HG03025 (cell line): Measurements from ENCODE around the gene MUTYH.
"Not testable (repeated sequence)": the region's sequence is repeated elsewhere in the genome, so short reads cannot be mapped to it uniquely, and the experiment has no call there.

ENCODE experiments used
- ATAC-seq: cut with Tn5 transposase; IDR thresholded peaks from one replicate; pipeline ENCODE4 v1.9.1; 2021; ENCODE audit warnings: mild to moderate bottlenecking, moderate library complexity; ENCODE audit not compliant: unreplicated experiment, low FRiP score

Gene MUTYH

DNA sequence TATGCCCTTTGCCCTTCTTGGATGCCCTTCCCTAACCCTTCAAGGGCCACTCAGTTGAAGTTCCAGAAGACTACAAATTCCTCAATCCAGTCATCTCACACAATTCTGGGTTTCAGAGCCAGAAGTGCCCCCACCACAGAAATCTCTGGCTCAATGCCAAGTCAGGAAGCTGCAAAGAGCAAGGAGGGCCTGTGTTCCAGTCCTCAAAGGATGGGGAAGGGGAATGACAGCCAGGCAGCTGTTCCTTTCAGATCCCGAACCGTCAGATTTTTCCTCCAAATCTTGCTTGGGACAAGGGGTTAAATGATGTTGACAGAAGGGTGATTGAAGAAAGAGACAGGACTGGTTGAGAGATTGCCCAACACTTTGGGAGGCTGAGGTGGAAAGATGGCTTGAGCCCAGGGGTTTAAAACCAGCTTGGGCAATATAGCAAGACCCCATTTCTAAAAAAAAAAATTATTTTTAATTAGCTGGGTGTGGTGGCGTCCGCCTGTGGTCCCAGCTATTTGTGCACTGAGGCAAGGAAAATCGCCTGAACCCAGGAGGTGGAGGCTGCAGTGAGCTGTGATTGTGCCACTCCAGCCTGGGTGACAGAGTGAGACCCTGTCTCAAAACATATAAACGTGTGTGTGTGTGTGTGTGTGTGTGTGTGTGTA lies 14.3 kb downstream of the MUTYH start:
- no peak for ATAC-seq

- ATAC-seq = no peak
These were observed 17.7 kb downstream of the MUTYH start for GRCh38 chr1:45322486-45323040.

- ATAC-seq = no peak
These were observed 18.8 kb downstream of the MUTYH start for GRCh38 chr1:45321444-45321843.

- no peak for ATAC-seq
These were observed 20.5 kb downstream of the MUTYH start for GRCh38 chr1:45319761-45320160.

- no peak for ATAC-seq
These were observed 23.1 kb downstream of the MUTYH start for GRCh38 chr1:45317166-45317565.

- ATAC-seq = no peak
These were observed 26.0 kb downstream of the MUTYH start for GRCh38 chr1:45314266-45314665.

GRCh38 chr1:45306905-45307304 lies 33.3 kb downstream of the MUTYH start:
- no peak for ATAC-seq

DNA sequence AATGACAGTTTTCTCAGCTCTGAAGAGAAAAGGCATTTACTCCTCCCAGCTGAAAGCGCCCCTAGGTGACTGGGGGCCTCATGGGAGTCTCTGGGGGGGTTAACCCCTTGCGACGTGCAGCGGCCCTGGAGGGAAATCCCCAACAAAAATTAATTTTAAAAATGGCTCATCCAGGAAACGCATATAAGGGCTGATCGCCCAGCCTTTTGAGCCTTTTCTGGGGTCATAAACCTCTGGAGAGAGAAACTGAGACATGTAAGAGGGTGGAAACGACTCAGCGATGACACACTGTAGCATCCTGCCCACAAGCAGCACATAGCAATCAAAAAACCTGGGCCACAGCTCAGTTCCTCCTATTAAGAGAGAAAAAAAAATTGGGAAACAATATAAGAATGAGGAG lies 33.9 kb downstream of the MUTYH start:
- no peak for ATAC-seq

DNA sequence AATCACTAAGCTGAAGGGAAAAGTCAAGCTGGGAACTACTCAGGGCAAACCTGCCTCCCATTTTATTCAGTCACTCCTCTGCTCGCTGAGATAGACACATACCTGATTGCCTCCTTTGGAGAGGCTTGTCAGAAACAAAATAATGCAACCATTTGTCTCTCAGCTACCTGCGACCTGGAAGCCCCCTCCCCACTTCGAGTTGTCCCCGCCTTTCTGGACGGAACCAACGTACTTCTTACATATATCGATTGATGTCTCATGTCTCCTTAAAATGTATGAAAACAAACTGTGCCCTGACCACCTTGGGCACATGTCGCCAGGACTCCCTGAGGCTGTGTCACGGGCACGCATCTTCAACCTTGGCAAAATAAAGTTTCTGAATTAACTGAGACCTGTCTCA lies 35.0 kb downstream of the MUTYH start:
- no peak for ATAC-seq

GRCh38 chr1:45304311-45305081 lies 35.7 kb downstream of the MUTYH start:
- ATAC-seq = no peak

DNA sequence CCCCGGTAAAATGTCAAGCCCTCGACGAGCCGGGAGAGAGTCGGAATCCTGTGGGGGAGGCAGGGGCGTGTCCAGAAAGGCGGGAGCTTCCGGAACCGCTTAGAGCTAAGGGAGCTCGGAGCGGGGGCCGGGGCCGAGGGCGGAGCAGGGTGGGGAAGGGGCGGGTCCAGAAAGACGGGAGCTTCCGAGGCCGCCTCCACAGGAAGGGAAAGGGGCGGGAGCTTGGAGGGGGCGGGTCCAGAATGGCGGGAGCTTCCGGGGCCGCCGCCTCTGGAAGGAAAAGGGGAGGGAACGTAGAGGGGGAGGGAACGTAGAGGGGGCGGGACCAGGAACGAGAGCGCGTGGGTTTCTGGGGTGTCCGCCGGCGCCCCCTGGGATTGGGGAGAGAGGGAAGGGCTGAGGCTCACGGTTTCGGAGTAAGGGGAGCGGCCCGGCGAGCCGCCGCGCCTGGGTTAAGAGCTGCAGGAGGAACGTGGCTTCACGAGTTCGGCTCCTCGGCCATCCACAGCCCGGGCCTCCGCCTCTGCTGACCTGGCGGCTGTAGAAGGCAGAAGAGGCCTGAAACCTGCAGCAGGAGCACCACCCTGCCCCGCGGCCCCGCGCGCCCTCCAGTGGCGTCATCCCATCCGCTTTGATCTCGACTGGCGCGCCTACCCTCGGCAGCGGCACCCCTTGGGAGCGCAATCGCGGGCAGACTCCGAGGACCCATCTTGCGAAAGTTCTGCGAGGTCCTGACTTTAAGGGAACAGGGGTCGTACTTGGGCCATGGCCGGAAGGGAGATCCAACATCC lies 36.5 kb downstream of the MUTYH start:
- peak; percentile 74 for ATAC-seq

DNA sequence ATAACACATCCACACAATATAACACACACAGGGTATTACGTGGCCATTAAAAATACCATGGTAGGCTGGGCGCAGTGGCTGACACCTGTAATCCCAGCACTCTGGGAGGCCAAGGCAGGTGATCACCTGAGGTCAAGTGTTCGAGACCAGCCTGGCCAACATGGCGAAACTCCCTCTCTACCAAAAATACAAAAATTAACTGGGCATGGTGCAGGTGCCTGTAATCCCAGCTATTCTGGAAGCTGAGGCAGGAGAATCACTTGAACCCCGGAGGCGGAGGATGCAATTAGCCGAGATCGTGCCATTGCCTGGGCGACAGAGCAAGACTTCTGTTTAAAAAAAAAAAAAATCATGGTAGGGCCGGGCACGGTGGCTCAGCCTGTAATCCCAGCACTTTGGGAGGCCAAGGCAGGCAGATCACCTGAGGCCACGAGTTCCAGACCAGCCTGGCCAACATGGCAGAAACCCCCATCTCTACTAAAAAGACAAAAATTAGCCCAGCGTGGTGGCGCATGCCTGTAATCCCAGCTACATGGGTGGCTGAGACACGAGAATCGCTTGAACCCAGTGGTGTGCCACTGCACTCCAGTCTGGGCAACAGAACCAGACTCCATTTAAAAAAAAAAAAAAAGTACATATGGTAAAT lies 37.6 kb downstream of the MUTYH start:
- no peak for ATAC-seq

GRCh38 chr1:45300669-45300997 lies 39.6 kb downstream of the MUTYH start:
- ATAC-seq = no peak

GRCh38 chr1:45299981-45300668 lies 40.1 kb downstream of the MUTYH start:
- ATAC-seq = no peak

GRCh38 chr1:45299296-45299695 lies 40.9 kb downstream of the MUTYH start:
- no peak for ATAC-seq

DNA sequence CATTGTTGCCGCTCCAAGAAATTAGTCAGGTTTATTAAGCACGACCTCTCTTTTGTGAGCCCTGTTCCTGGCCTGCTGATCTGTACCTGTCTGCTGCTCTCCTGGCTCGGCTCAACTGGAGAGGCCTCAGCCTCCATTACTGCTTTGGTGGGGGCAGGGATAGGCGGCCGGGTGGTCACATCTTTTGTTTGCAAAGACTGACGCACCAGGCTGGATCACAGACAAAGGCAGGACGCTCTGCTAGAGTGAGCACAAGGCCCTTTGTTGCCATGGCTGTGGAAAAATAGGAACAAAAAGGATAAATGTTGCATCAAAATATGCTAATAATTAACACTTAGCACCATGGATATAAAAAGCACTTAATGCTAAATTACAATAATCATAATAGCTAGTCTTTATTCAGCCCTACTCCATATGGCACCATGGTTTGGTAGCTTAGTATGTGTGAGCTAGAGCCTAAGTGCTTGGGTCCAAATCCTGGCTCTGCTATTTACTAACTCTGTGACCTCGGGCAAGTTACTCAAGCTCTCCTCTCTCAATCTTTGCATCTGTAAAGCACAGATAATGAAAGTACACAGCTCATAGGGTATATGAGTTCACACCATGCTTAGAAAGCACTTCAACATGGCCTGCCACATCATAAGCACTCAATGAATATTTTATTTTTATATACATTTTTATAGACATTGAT lies 42.4 kb downstream of the MUTYH start:
- no peak for ATAC-seq

- ATAC-seq = no peak
These were observed 48.5 kb downstream of the MUTYH start for GRCh38 chr1:45291716-45292115.

- ATAC-seq = not testable (repeated sequence)
These were observed 49.2 kb downstream of the MUTYH start for GRCh38 chr1:45291002-45291401.

GRCh38 chr1:45286521-45286920 lies 53.7 kb downstream of the MUTYH start:
- not testable (repeated sequence) for ATAC-seq

- not testable (repeated sequence) for ATAC-seq
These were observed 55.4 kb downstream of the MUTYH start for GRCh38 chr1:45284858-45285257.
